GM23338 (cell line): ENCODE measurements around the gene TMEM114. TPM values are rescaled to one million over a fixed set of nuclear protein-coding genes. Genes with fewer than 3 reads are reported as not detected.

Experiments
- ATAC-seq: fragments of 200-7000 bp; cut with Tn5 transposase; 3 replicates; pipeline ENCODE4 v1.9.1; 2020
- DNase-seq: peaks from one replicate; pipeline ENCODE4 v3.0.0-alpha.2; 2015; ENCODE audit warnings: low spot score
- H2AFZ ChIP-seq: fragments of 200-600 bp; sonication (generic); 2 replicates; pipeline ENCODE4 v1.8.0; 2016; ENCODE audit warnings: antibody characterized with exemption, mild to moderate bottlenecking, moderate library complexity
- H3F3A ChIP-seq: fragments of 200-600 bp; sonication (generic); replicated peaks from 2 replicates; pipeline ENCODE4 v1.8.0; 2017; ENCODE audit warnings: antibody characterized with exemption, mixed run types, low read depth
- H3K27ac ChIP-seq: fragments of 200-600 bp; sonication (generic); 2 replicates; pipeline ENCODE4 v1.6.1; 2016; ENCODE audit warnings: low read depth
- H3K27me3 ChIP-seq: fragments of 200-600 bp; sonication (generic); 2 replicates; pipeline ENCODE4 v1.8.0; 2016; ENCODE audit warnings: mild to moderate bottlenecking, mixed run types, moderate library complexity; ENCODE audit not compliant: insufficient read depth
- H3K36me3 ChIP-seq: fragments of 200-600 bp; sonication (generic); 2 replicates; pipeline ENCODE4 v1.8.0; 2016; ENCODE audit warnings: mild to moderate bottlenecking; ENCODE audit not compliant: insufficient read depth
- H3K4me1 ChIP-seq: fragments of 200-600 bp; sonication (generic); 2 replicates; pipeline ENCODE4 v1.8.0; 2016; ENCODE audit warnings: mild to moderate bottlenecking, moderate library complexity; ENCODE audit not compliant: insufficient read depth
- H3K4me2 ChIP-seq: fragments of 200-600 bp; sonication (generic); 2 replicates; pipeline ENCODE4 v1.7.1; 2017; ENCODE audit warnings: mixed run types
- H3K4me3 ChIP-seq: fragments of 200-600 bp; sonication (generic); 2 replicates; pipeline ENCODE4 v1.6.1; 2016; ENCODE audit warnings: mixed run types
- H3K79me2 ChIP-seq: fragments of 200-600 bp; sonication (generic); replicated peaks from 2 replicates; pipeline ENCODE4 v1.8.0; 2017; ENCODE audit warnings: mild to moderate bottlenecking; ENCODE audit not compliant: insufficient read depth
- H3K9me2 ChIP-seq: fragments of 200-600 bp; sonication (generic); 2 replicates; pipeline ENCODE4 v1.8.0; 2017; ENCODE audit not compliant: insufficient read depth
- H4K20me1 ChIP-seq: fragments of 200-600 bp; sonication (generic); replicated peaks from 2 replicates; pipeline ENCODE4 v1.8.0; 2017; ENCODE audit warnings: mild to moderate bottlenecking; ENCODE audit not compliant: insufficient read depth
- H3K27ac Mint-ChIP-seq: 2 replicates; pipeline ENCODE4 v1.8.0; 2020; ENCODE audit warnings: inconsistent platforms, mild to moderate bottlenecking, moderate library complexity, mixed read lengths
- H3K27me3 Mint-ChIP-seq: 3 replicates; pipeline ENCODE4 v1.8.0; 2022; ENCODE audit warnings: low read depth, mild to moderate bottlenecking, moderate library complexity, mixed read lengths, inconsistent platforms; ENCODE audit not compliant: insufficient read depth, poor library complexity
- H3K36me3 Mint-ChIP-seq: 3 replicates; pipeline ENCODE4 v1.8.0; 2021; ENCODE audit warnings: low read depth, mild to moderate bottlenecking, inconsistent platforms, moderate library complexity, mixed read lengths
- H3K4me1 Mint-ChIP-seq: 3 replicates; pipeline ENCODE4 v1.8.0; 2020; ENCODE audit warnings: mild to moderate bottlenecking, inconsistent platforms, mixed read lengths
- H3K4me3 Mint-ChIP-seq: 3 replicates; pipeline ENCODE4 v1.8.0; 2021; ENCODE audit warnings: moderate library complexity, mild to moderate bottlenecking, inconsistent platforms, mixed read lengths
- H3K9me3 Mint-ChIP-seq: 3 replicates; pipeline ENCODE4 v1.8.0; 2020; ENCODE audit warnings: moderate library complexity, mild to moderate bottlenecking, inconsistent platforms, mixed read lengths
- CREB1 ChIP-seq: fragments of 250-450 bp; sonication (Bioruptor Pico); IDR thresholded peaks from 2 replicates; pipeline ENCODE4 v1.5.0; 2020; ENCODE audit warnings: low read depth, mild to moderate bottlenecking, moderate library complexity
- ETS1 ChIP-seq: IDR thresholded peaks from 2 replicates; pipeline ENCODE4 v1.6.1; 2016; ENCODE audit warnings: antibody characterized with exemption
- EZH2phosphoT487 ChIP-seq: fragments of 200-600 bp; sonication (generic); IDR thresholded peaks from one replicate; pipeline ENCODE4 v1.8.1; 2018; ENCODE audit warnings: antibody characterized with exemption; ENCODE audit not compliant: unreplicated experiment
- JUNB ChIP-seq: IDR thresholded peaks from one replicate; pipeline ENCODE4 v1.6.1; 2016; ENCODE audit warnings: antibody characterized with exemption; ENCODE audit not compliant: unreplicated experiment
- NANOG ChIP-seq: IDR thresholded peaks from 2 replicates; pipeline ENCODE4 v1.6.1; 2016; ENCODE audit warnings: antibody characterized with exemption, borderline replicate concordance
- POLR2AphosphoS5 ChIP-seq: IDR thresholded peaks from 2 replicates; pipeline ENCODE4 v1.6.1; 2016; ENCODE audit warnings: antibody characterized with exemption, low read depth
- STAT1 ChIP-seq: IDR thresholded peaks from one replicate; pipeline ENCODE4 v1.6.1; 2016; ENCODE audit warnings: antibody characterized with exemption; ENCODE audit not compliant: unreplicated experiment
- ZNF114 ChIP-seq: fragments of 250-450 bp; sonication (Bioruptor Pico); IDR thresholded peaks from 2 replicates; pipeline ENCODE4 v1.5.0; 2020; ENCODE audit warnings: mild to moderate bottlenecking, moderate library complexity
- ZNF331 ChIP-seq: fragments of 250-450 bp; sonication (Bioruptor Pico); IDR thresholded peaks from 2 replicates; pipeline ENCODE4 v1.5.0; 2020; ENCODE audit warnings: low read depth, mild to moderate bottlenecking, moderate library complexity
- polyA plus RNA-seq: library from polyadenylated mRNA; unstranded; fragments of >200 nt; fragmentation: Nextera tagmentation; extraction: Ambion mirVana; gene quantifications from 2 replicates; pipeline ENCODE4 v1.2.1, GENCODE V29; 2016
- total RNA-seq: library from RNA; depleted of rRNA; stranded (reverse); fragments of >200 nt; shearing (Covaris generic); gene quantifications from 2 replicates; pipeline ENCODE4 v1.2.3, GENCODE V29; 2014
- TF ChIP-seq, protein P1 (sequence below): fragments of 250-450 bp; sonication (Bioruptor Pico); IDR thresholded peaks from 2 replicates; pipeline ENCODE4 v1.5.0; 2020; ENCODE audit warnings: mild to moderate bottlenecking, moderate library complexity
- TF ChIP-seq, protein P2 (sequence below), 2 experiments: fragments of 200-600 bp in 1 of 2; sonication (generic) in 1 of 2; conservative IDR thresholded peaks; 2 replicates each; pipeline versions ENCODE4 v1.5.1 to v1.6.1; 2016 to 2017; ENCODE audit warnings: antibody characterized with exemption in 2 of 2, low read depth in 2 of 2, mild to moderate bottlenecking in 2 of 2, moderate library complexity in 1 of 2

The TMEM114 gene
- total and polyA plus RNA-seq, 2 experiments from 2014 or later, result 0.47 to 0.52 TPM

GRCh38 chr16:8575399-8575798 is 14.9 kb downstream of the TMEM114 start (continued):
- TF ChIP-seq, protein P1, sequence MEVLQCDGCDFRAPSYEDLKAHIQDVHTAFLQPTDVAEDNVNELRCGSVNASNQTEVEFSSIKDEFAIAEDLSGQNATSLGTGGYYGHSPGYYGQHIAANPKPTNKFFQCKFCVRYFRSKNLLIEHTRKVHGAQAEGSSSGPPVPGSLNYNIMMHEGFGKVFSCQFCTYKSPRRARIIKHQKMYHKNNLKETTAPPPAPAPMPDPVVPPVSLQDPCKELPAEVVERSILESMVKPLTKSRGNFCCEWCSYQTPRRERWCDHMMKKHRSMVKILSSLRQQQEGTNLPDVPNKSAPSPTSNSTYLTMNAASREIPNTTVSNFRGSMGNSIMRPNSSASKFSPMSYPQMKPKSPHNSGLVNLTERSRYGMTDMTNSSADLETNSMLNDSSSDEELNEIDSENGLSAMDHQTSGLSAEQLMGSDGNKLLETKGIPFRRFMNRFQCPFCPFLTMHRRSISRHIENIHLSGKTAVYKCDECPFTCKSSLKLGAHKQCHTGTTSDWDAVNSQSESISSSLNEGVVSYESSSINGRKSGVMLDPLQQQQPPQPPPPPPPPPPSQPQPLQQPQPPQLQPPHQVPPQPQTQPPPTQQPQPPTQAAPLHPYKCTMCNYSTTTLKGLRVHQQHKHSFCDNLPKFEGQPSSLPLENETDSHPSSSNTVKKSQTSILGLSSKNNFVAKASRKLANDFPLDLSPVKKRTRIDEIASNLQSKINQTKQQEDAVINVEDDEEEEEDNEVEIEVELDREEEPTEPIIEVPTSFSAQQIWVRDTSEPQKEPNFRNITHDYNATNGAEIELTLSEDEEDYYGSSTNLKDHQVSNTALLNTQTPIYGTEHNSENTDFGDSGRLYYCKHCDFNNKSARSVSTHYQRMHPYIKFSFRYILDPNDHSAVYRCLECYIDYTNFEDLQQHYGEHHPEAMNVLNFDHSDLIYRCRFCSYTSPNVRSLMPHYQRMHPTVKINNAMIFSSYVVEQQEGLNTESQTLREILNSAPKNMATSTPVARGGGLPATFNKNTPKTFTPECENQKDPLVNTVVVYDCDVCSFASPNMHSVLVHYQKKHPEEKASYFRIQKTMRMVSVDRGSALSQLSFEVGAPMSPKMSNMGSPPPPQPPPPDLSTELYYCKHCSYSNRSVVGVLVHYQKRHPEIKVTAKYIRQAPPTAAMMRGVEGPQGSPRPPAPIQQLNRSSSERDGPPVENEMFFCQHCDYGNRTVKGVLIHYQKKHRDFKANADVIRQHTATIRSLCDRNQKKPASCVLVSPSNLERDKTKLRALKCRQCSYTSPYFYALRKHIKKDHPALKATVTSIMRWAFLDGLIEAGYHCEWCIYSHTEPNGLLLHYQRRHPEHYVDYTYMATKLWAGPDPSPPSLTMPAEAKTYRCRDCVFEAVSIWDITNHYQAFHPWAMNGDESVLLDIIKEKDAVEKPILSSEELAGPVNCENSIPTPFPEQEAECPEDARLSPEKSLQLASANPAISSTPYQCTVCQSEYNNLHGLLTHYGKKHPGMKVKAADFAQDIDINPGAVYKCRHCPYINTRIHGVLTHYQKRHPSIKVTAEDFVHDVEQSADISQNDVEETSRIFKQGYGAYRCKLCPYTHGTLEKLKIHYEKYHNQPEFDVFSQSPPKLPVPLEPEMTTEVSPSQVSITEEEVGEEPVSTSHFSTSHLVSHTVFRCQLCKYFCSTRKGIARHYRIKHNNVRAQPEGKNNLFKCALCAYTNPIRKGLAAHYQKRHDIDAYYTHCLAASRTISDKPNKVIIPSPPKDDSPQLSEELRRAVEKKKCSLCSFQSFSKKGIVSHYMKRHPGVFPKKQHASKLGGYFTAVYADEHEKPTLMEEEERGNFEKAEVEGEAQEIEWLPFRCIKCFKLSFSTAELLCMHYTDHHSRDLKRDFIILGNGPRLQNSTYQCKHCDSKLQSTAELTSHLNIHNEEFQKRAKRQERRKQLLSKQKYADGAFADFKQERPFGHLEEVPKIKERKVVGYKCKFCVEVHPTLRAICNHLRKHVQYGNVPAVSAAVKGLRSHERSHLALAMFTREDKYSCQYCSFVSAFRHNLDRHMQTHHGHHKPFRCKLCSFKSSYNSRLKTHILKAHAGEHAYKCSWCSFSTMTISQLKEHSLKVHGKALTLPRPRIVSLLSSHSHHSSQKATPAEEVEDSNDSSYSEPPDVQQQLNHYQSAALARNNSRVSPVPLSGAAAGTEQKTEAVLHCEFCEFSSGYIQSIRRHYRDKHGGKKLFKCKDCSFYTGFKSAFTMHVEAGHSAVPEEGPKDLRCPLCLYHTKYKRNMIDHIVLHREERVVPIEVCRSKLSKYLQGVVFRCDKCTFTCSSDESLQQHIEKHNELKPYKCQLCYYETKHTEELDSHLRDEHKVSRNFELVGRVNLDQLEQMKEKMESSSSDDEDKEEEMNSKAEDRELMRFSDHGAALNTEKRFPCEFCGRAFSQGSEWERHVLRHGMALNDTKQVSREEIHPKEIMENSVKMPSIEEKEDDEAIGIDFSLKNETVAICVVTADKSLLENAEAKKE (CRISPR knock-in tag), result no peak
- TF ChIP-seq ZNF114 (CRISPR knock-in tag) (no peak), STAT1 (no peak), CREB1 (no peak), ZNF331 (no peak), ETS1 (no peak)

DNA sequence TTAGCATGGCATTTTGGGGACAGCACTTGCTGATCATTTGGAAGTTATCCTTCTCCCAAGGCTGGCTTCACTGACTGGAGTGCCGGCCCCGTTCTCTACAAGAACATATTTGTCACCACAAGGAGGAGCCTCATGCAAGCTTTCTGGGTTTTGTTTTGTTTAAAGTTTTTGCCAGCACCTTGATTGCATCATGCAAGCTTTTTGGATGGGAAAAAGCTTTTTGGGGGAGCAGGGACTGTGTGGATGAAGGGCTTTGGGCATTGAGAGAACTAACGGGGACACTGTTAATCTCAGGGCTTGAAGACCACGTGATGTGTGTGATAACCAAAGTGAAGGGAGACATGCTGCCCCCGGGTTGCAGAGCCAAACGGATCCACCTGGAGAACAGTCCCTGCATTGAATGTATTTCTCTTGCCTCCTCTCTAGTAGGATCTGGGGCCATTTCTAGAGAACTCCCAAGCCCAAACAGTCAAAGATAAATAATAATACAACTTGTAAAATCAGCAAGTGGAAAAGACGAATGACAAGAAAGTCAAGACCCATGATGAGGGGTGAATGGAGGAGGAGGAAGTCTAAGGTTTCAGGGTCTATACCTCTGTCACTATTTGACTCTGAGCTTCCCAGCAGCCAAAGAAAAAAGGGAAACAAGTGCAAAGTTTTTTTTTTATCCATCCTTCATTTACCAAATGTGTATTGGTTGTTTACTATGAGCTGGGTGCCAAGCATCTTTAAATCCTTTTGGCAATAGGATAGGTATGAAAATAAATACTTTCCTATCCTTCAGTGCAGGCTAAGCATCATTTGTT is 17.2 kb downstream of the TMEM114 start:
- Histone ChIP-seq H3K79me2 (no peaks in the 10 kb centered on the region), H4K20me1 (no peaks in the 10 kb centered on the region), H3K36me3 (no peaks in the 10 kb centered on the region), H2AFZ (peak overlapping the region; percentile 1), H3K4me3 (no peak overlapping the region), H3K4me1 (peaks cover 28% of the 10 kb centered on the region), H3F3A (no peaks in the 10 kb centered on the region; the same call in 1 of the 2 replicates), H3K27me3 (peaks cover 3% of the 10 kb centered on the region; the same call in 1 of the 2 replicates), H3K27ac (peak overlapping the region; percentile 32), H3K4me2 (no peak overlapping the region), H3K9me2 (peaks cover 4% of the 10 kb centered on the region)
- Mint-ChIP-seq H3K27ac (peak overlapping the region; percentile 97), H3K4me1 (peaks cover 43% of the 10 kb centered on the region), H3K4me3 (no peak overlapping the region; the same call in 2 of the 3 replicates), H3K9me3 (peaks cover 5% of the 10 kb centered on the region; the same call in 2 of the 3 replicates), H3K27me3 (peaks cover 19% of the 10 kb centered on the region), H3K36me3 (peaks cover 4% of the 10 kb centered on the region; the same call in 2 of the 3 replicates)
- TF ChIP-seq ZNF331 (no peak), POLR2AphosphoS5 (no peak), ZNF114 (CRISPR knock-in tag) (no peak), CREB1 (0 out of 2 replicates have a peak, but pooled peaks have one; percentile 36), JUNB (no peak), EZH2phosphoT487 (no peak), NANOG (no peak)
- TF ChIP-seq, protein P2, sequence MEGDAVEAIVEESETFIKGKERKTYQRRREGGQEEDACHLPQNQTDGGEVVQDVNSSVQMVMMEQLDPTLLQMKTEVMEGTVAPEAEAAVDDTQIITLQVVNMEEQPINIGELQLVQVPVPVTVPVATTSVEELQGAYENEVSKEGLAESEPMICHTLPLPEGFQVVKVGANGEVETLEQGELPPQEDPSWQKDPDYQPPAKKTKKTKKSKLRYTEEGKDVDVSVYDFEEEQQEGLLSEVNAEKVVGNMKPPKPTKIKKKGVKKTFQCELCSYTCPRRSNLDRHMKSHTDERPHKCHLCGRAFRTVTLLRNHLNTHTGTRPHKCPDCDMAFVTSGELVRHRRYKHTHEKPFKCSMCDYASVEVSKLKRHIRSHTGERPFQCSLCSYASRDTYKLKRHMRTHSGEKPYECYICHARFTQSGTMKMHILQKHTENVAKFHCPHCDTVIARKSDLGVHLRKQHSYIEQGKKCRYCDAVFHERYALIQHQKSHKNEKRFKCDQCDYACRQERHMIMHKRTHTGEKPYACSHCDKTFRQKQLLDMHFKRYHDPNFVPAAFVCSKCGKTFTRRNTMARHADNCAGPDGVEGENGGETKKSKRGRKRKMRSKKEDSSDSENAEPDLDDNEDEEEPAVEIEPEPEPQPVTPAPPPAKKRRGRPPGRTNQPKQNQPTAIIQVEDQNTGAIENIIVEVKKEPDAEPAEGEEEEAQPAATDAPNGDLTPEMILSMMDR (conservative IDR thresholded peaks at IDR 0.05; ENCODE audit: low read depth in 2 of 2), result peak; percentile 79 to 80
- ATAC-seq (peak; percentile 42), DNase-seq (peak; percentile 92)
